NCI-H2196 (cell line): Measurements from ENCODE around the gene LANCL2.
"Not testable (repeated sequence)": the region's sequence is repeated elsewhere in the genome, so short reads cannot be mapped to it uniquely, and the experiment has no call there.

Experiments
- DNase-seq: peaks from one replicate; lab custom pipeline; 2025; ENCODE audit not compliant: unreplicated experiment; lab: John Stamatoyannopoulos, UW

LANCL2 gene

DNA sequence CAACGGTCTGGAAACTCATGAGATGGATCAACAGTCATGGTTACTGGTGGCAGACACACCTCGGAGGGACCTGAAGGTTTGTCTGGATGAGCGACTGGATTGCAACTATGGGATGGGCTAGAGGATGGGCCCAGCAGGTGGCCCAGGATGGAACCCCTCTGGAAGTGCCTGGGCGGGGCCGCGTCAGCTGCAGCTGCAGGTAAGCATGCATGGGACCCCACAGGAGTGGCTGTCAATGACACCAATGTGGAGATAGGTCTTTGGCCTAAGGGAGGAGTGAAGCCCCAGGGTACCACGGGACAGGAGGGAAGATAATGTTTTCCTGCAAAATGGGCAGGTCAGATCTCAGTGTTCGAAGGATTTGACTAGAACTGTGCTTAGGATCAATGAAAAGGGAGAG lies 103.4 kb downstream of the LANCL2 start:
- DNase-seq: no peak

DNA sequence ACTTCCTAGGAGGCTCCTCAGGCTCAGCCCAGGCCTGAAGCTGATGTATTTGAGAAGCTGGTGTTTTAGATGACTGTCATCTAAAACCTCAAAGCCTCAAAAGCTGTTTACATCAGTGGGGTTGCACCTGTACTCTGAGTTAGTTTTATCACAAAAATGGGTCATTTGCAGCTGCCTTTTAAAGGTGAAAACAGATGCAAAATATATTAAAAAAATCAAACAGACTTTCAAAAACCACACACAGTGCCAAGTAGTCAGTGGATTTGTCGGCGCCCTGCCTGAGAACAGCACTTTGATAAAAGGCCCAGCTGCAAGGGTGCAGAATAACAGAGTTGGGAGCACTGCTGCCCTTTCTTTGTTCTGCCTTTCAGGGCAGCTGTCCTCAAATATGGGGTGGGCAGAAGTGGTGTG lies 104.1 kb downstream of the LANCL2 start:
- DNase-seq: no peak

DNA sequence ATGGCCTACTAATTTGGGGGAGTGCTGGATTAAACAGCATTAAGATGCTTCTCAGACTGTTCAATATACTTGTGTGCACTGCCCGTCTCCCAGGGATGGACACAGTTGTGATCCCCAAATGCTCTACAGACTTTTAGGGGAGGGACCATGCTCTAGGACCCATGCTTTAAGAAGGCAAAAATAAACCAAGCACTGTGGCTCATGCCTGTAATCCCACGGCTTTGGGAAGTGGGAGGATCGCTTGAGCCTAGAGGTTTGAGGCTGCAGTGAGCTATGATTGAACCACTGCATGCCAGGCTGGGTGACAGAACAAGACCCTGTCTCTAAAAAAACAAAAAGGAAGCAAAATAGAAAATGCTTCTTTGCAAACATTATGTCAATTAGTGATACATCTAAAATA lies 104.6 kb downstream of the LANCL2 start:
- no peak for DNase-seq

- DNase-seq: no peak
These were observed 105.1 kb downstream of the LANCL2 start for GRCh38 chr7:55470261-55470660.

- not testable (repeated sequence) for DNase-seq
These were observed 106.5 kb downstream of the LANCL2 start for GRCh38 chr7:55471594-55471993.

- DNase-seq: not testable (repeated sequence)
These were observed 107.3 kb downstream of the LANCL2 start for GRCh38 chr7:55472406-55472805.

- no peak for DNase-seq
These were observed 108.0 kb downstream of the LANCL2 start for GRCh38 chr7:55472928-55473725.

DNA sequence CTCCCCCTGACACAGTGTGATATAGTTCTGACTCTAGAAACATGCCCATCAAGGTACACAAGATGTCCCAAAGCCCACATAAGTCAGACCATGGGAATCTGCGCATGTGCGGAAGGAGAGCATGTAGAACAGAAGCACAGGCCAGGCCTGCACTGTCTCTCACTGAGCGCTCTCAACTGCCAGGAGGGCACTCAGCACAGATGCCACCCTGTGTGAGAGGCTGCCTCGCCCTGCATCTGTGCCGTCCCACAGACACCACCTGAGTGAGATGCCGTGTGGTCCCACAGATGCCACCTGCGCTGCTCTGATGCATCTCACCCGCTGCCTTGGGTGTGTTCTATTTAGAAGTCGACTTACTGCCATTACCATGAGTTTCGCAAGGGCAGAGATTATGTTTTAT lies 108.8 kb downstream of the LANCL2 start:
- DNase-seq: no peak

DNA sequence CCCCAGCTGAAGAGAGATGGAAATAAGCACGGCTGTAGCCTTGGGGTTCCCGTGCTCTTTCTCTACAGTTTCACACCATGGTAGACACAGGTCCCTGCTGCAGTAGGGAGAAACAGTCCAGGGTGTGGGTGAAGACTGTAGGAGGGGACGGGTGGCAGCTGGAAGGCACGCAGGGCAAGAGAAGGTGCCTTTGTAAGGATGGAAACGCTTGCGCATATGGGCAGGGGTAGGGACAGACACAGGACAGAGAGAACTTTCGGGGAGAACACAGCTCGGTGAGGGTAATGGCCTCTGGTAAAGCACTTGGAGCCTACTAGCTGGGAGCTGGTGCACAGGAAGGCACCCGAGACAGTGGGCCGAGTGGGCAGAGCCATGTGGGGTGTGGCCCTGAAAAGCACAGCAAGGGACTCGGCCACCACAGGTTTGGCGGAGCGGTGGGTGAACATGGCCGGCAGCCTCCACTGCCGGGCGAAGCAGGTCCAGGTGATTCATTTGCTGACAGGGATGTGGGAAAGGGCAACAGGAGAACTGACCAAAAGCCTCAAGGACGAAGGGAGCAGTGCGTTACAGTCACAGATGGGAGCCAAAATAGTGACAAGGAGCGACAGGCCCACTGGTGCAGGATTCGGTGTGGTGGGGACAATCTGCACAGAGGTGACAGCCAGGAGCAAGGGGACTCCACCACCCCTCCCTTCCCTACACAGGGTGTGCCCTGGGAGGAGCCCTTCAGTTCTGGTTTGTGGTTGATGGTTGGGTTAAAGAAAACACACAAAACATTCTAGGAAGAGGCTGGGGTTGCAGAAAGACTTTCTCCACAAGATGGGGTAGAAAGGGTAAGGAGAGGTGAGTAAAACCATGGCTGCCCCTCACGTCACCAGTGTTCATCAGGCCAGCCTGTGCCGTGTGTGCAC lies 110.1 kb downstream of the LANCL2 start:
- no peak for DNase-seq

DNA sequence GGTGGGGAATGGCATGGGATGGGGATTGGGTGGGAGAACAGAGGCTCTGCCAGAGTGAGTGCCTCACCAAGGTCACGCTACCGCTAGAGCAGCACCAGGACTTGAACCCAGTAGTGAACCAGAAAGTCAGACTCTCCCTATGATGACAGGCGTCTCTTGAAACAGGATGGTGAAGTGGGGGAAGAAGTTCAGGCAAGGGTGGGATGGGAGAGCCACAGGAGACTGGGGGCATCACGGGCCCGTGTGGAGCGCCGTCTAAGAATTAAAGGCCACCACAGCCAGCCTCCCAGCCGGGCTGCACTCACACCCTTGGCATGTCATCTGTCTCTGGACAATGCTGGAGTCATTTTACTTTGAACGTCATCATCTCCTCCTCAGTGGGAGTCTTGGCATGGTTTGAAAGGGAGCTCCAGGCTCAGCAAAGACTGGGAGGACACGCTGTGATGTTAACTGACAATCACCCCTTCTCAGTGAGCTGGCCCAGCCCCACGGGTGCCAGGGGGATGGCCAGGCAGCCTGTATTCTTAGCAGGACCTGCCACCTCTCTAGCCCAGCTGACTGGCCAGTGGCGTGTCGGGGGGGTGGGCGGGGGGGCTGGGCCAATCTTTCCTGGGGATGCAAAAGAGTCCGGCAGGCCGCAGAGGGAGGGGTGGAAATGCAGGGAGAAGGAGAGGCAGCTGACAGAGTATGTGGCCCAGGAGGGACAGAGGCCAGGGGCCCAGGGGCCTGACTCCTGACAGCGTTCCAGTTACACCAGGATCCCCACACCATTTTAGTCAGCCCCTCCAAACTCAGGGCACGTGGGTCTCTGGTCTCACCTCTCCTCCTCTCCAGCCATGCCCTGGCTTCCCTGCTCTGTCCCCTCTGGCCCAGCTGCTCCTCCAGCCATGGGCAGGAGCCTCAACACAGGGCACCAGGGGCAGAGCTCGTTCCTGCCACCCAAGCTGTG lies 111.0 kb downstream of the LANCL2 start:
- no peak for DNase-seq

GRCh38 chr7:55476852-55477780 lies 112.0 kb downstream of the LANCL2 start:
- DNase-seq: no peak

- no peak for DNase-seq
These were observed 112.7 kb downstream of the LANCL2 start for GRCh38 chr7:55477781-55478374.

GRCh38 chr7:55478700-55479099 lies 113.6 kb downstream of the LANCL2 start:
- DNase-seq: no peak

DNA sequence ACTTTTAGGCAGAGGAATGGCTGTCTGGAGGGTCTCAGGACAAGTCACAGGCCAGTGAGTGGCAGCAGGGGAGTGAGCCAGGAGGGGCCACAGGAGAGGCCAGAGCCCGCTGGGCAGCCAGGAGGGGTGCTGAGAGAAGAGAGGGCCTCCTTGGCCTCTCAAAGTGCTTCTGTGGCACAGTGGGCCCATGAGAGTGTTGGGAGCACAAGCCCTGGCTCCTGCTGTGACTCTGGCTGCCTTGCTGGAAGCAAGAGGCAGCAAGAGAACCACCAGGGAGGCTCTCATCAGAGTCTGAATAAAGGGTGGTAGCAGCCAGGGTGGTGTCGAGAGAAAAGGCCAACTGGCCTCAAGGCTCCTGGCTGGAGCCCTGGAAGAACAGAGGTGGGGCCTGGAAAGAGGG lies 116.0 kb downstream of the LANCL2 start:
- no peak for DNase-seq

DNA sequence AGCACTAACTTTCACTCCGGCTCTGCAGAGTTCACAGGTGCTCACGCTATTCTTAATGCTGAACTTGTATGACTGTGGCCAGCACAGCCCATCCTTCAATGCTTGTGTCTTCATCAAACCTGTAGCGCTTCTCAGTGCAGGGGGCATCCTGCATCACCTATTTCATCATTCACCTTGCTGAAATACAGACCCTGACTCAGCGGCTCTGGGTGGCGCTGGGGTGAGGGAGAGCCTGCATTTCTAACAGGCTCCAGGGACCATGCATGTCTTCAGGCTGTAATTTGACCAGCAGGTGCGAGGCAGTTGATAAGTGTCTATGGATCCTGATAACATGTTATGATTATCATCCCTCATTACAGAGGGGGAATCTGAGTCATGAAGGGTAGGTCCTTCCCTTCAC lies 117.9 kb downstream of the LANCL2 start:
- DNase-seq: no peak
